Calu3 (cell line): Measurements from ENCODE around the gene LTBP2. TPM values are rescaled to one million over a fixed set of nuclear protein-coding genes. Genes with fewer than 3 reads are reported as not detected.

Experiments used
- BruUV-seq: library from RNA; stranded (reverse); fragments of 400-500 nt; replicated peaks from 2 replicates; lab custom pipeline; 2021; lab: Mats Ljungman, UMichigan
- CTCF ChIA-PET: fragments of 300-600 bp; sonication (Branson Sonifier 250); formaldehyde crosslinking; loops from one replicate; lab custom pipeline; 2022; ENCODE audit warnings: antibody characterized with exemption; lab: Charles Lee
- DNase-seq: peaks from one replicate; pipeline ENCODE4 v3.0.0; 2022
- H3K27ac Mint-ChIP-seq: one replicate; pipeline ENCODE4 v1.8.0; 2022; ENCODE audit warnings: mixed read lengths; ENCODE audit not compliant: unreplicated experiment
- H3K27me3 Mint-ChIP-seq: one replicate; pipeline ENCODE4 v1.8.0; 2022; ENCODE audit warnings: mixed read lengths; ENCODE audit not compliant: unreplicated experiment
- H3K36me3 Mint-ChIP-seq: one replicate; pipeline ENCODE4 v1.8.0; 2022; ENCODE audit warnings: mild to moderate bottlenecking, moderate library complexity, mixed read lengths; ENCODE audit not compliant: insufficient read depth, unreplicated experiment
- H3K4me1 Mint-ChIP-seq: one replicate; pipeline ENCODE4 v1.8.0; 2022; ENCODE audit warnings: mild to moderate bottlenecking, low read depth, mixed read lengths; ENCODE audit not compliant: unreplicated experiment
- H3K4me3 Mint-ChIP-seq: one replicate; pipeline ENCODE4 v1.8.0; 2022; ENCODE audit warnings: mild to moderate bottlenecking, low read depth, moderate library complexity, mixed read lengths; ENCODE audit not compliant: unreplicated experiment
- H3K9me3 Mint-ChIP-seq: one replicate; pipeline ENCODE4 v1.8.0; 2022; ENCODE audit warnings: low read depth, mixed read lengths; ENCODE audit not compliant: unreplicated experiment
- CTCF ChIP-seq: fragments of 200-600 bp; IDR thresholded peaks from one replicate; pipeline ENCODE4 v1.8.0; 2022; ENCODE audit warnings: antibody characterized with exemption; ENCODE audit not compliant: unreplicated experiment
- intact Hi-C: fragments of 100-400 bp; cut with micrococcal nuclease; formaldehyde crosslinking; loops from one replicate; pipeline ENCODE4 v1.10.0; 2022; ENCODE audit not compliant: unreplicated experiment
- total RNA-seq: library from RNA; stranded (reverse); gene quantifications from 2 replicates; pipeline ENCODE4 v1.2.3, GENCODE V29; 2022

The LTBP2 gene
- total RNA-seq, 1 experiment from 2014 or later, result 4.3 TPM

- TF ChIP-seq CTCF, result no peak
- Mint-ChIP-seq H3K4me3 (no peak overlapping the region), H3K4me1 (no peaks in the 10 kb centered on the region), H3K27me3 (peaks cover 21% of the 10 kb centered on the region), H3K36me3 (peaks cover 6% of the 10 kb centered on the region), H3K9me3 (no peaks in the 10 kb centered on the region), H3K27ac (no peak overlapping the region)
- no TSS peak for BruUV-seq
- CTCF ChIA-PET, result interaction anchor here (3.0 kb wide), 1 partner anchor 12 kb away, joined by 15 read pairs; the partner anchor contains the start of genes ISCA2 and NPC2
- intact Hi-C loops, result no loop called here
- no peak for DNase-seq
These were observed 106.9 kb downstream of the LTBP2 start for GRCh38 chr14:74504874-74505720.

GRCh38 chr14:74504412-74504811 is 107.6 kb downstream of the LTBP2 start:
- no peak overlapping the region for H3K4me3 Mint-ChIP-seq
- intact Hi-C loops, result no loop called here

GRCh38 chr14:74503938-74504335 is 108.1 kb downstream of the LTBP2 start:
- BruUV-seq, result no TSS peak
- CTCF ChIA-PET, result interaction anchor here (0.7 to 3.0 kb wide), 2 partner anchors 11 to 552 kb away, joined by 3 to 15 read pairs; partner anchors contain the start of genes ISCA2 and NPC2
- DNase-seq, result no peak
- Mint-ChIP-seq H3K27me3 (peaks cover 21% of the 10 kb centered on the region), H3K36me3 (peaks cover 6% of the 10 kb centered on the region), H3K4me3 (no peak overlapping the region), H3K27ac (no peak overlapping the region), H3K4me1 (no peaks in the 10 kb centered on the region), H3K9me3 (no peaks in the 10 kb centered on the region)
- intact Hi-C loops, result no loop called here
- TF ChIP-seq CTCF, result no peak

More at GRCh38 chr14:74504412-74504811, 107.6 kb downstream of the LTBP2 start:
- Mint-ChIP-seq H3K27ac (no peak overlapping the region), H3K9me3 (no peaks in the 10 kb centered on the region), H3K27me3 (peaks cover 21% of the 10 kb centered on the region), H3K36me3 (peaks cover 6% of the 10 kb centered on the region), H3K4me1 (no peaks in the 10 kb centered on the region)
- TF ChIP-seq CTCF, result no peak
- CTCF ChIA-PET, result interaction anchor here (3.0 kb wide), 1 partner anchor 11 kb away, joined by 15 read pairs; the partner anchor contains the start of genes ISCA2 and NPC2
- DNase-seq, result no peak
- BruUV-seq, result no TSS peak

- CTCF ChIA-PET, result interaction anchor here (0.7 to 3.0 kb wide), 5 partner anchors 10 to 552 kb away, joined by 3 to 15 read pairs (median 4); partner anchors contain the start of genes ISCA2 and NPC2
- no peak overlapping the region for H3K4me3 Mint-ChIP-seq
- no peak overlapping the region for H3K27ac Mint-ChIP-seq
- DNase-seq, result no peak
- BruUV-seq, result no TSS peak
- H3K27me3 Mint-ChIP-seq, result peaks cover 20% of the 10 kb centered on the region
- no peak for TF ChIP-seq CTCF
- intact Hi-C loops, result no loop called here
- peaks cover 6% of the 10 kb centered on the region for H3K36me3 Mint-ChIP-seq
- H3K9me3 Mint-ChIP-seq, result no peaks in the 10 kb centered on the region
- H3K4me1 Mint-ChIP-seq, result no peaks in the 10 kb centered on the region
These were observed 108.6 kb downstream of the LTBP2 start for GRCh38 chr14:74503291-74503937.
